BJ (cell line): Measurements from ENCODE around the gene ENPEP. TPM values are rescaled to one million over a fixed set of nuclear protein-coding genes. Genes with fewer than 3 reads are reported as not detected.

Experiments
- CTCF ChIA-PET: fragments of 350-600 bp; formaldehyde crosslinking; extraction: SDS; loops from one replicate; lab custom pipeline; 2021; ENCODE audit warnings: antibody characterized with exemption, inconsistent platforms; lab: Yijun Ruan, JAX
- POLR2A ChIA-PET: fragments of 300-600 bp; sonication (Branson Sonifier 250); formaldehyde crosslinking; extraction: SDS; loops from one replicate; lab custom pipeline; 2021; ENCODE audit warnings: antibody characterized with exemption; lab: Charles Lee
- DNase-seq: peaks from one replicate; pipeline ENCODE4 v3.0.0-alpha.2; 2011; ENCODE audit warnings: low read depth
- H3K27me3 ChIP-seq: 2 replicates; pipeline ENCODE4 v1.6.0; 2011; ENCODE audit warnings: low read length; ENCODE audit not compliant: control insufficient read depth, insufficient read depth
- H3K36me3 ChIP-seq: 2 replicates; pipeline ENCODE4 v1.5.1; 2011; ENCODE audit warnings: low read length; ENCODE audit not compliant: control insufficient read depth, insufficient read depth
- H3K4me3 ChIP-seq: 2 replicates; pipeline ENCODE4 v1.5.1; 2011; ENCODE audit warnings: low read depth, mild to moderate bottlenecking, control low read depth, low read length
- polyA plus RNA-seq: library from polyadenylated mRNA; depleted of rRNA; stranded (reverse); fragments of >200 nt; gene quantifications from 2 replicates; pipeline ENCODE4 v1.2.3, GENCODE V29; 2011
- TF ChIP-seq, protein P1 (sequence below): IDR thresholded peaks from 2 replicates; pipeline ENCODE4 v1.5.1; 2011; ENCODE audit warnings: low read depth, mild to moderate bottlenecking, control low read depth, inconsistent platforms, low read length, moderate library complexity; ENCODE audit not compliant: insufficient read depth

Gene ENPEP
- polyA plus RNA-seq, 1 experiment = 0.40 TPM

DNA sequence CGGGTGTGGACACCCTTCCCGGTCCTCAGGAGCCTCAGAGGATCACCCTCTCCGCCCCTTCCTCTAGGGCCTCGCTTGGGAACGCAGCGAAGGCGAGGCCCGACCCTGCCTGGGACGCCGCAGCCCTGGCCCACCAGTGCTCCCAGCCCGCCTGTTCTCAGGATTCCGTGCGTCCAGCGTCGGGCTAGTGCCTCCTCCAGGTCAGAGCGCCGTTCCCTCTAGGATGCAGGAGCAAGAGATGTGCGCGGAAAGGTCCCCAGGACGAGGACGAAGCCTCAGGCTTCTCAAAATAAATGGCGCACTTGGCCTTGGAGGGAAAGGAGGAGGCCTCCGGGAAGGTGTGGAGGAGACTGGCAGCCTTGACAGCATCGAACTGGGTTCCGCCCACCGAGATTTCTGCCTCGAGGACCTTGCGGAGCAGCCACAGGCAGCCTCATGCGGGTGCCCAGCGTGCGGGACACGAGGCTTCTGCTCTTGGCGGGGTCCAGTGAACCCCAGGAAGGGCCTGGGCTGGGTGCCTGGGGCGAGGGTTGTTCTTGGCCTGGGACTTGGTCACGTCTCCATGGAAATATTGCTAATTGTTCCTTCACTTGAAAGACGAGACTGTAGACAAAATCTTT lies 111.8 kb downstream of the ENPEP start:
- H3K27me3 ChIP-seq = no peaks in the 10 kb centered on the region
- no peaks in the 10 kb centered on the region for H3K36me3 ChIP-seq
- DNase-seq = no peak
- ChIA-PET POLR2A (no interaction called here), CTCF (interaction anchor here (0.6 to 1.1 kb wide), 2 partner anchors 8 to 191 kb away, joined by 3 read pairs; no protein-coding TSS in a partner anchor)
- TF ChIP-seq, protein P1, sequence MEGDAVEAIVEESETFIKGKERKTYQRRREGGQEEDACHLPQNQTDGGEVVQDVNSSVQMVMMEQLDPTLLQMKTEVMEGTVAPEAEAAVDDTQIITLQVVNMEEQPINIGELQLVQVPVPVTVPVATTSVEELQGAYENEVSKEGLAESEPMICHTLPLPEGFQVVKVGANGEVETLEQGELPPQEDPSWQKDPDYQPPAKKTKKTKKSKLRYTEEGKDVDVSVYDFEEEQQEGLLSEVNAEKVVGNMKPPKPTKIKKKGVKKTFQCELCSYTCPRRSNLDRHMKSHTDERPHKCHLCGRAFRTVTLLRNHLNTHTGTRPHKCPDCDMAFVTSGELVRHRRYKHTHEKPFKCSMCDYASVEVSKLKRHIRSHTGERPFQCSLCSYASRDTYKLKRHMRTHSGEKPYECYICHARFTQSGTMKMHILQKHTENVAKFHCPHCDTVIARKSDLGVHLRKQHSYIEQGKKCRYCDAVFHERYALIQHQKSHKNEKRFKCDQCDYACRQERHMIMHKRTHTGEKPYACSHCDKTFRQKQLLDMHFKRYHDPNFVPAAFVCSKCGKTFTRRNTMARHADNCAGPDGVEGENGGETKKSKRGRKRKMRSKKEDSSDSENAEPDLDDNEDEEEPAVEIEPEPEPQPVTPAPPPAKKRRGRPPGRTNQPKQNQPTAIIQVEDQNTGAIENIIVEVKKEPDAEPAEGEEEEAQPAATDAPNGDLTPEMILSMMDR = no peak
- H3K4me3 ChIP-seq = no peak overlapping the region

DNA sequence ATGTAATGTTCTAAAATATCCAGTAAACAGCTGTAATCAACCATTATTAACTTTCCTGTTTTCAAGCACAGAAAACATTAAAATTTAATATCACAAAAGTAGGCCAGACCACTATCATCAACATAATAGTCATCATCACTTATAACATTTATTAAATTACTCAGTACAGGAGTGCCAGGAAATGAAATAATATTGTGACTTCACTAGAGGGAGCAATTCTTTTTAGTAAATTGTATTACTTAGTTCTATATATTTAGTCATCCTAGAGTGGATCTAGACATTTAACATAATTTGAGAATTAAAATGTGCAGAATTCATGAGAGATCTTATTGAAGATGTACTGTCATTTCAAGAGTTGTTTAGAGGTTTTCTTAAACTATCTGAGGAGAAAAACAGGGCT lies 113.3 kb downstream of the ENPEP start:
- H3K4me3 ChIP-seq = no peak overlapping the region
- DNase-seq = no peak
- TF ChIP-seq, protein P1 = 0 out of 2 replicates have a peak, but pooled peaks have one; percentile 5
- CTCF ChIA-PET = interaction anchor here (1.7 kb wide), 1 partner anchor 32 kb away, joined by 4 read pairs; no protein-coding TSS in a partner anchor
- H3K27me3 ChIP-seq = no peaks in the 10 kb centered on the region
- H3K36me3 ChIP-seq = no peaks in the 10 kb centered on the region
- POLR2A ChIA-PET = no interaction called here

DNA sequence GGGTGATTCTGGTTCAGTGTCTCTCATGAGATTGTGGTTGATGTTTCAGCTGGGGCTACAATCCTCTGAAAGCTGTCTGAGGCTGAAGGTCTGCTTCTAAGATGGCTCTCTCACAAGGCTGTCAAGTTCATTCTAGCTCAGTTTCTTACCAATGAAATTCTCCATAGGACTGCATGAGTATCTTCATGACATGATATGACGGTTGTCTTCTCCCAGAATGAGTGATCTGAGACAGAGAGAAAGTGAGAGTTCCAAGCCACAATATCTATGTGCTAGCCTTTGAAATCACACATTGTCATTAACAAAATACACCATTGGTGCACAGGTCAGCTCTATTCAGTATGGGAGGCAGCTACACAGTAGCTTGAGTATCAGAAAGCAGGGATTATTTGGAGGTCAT lies 119.6 kb downstream of the ENPEP start:
- ChIA-PET POLR2A (no interaction called here), CTCF (interaction anchor here (1.0 kb wide), 1 partner anchor 9 kb away, joined by 3 read pairs; no protein-coding TSS in a partner anchor)

DNA sequence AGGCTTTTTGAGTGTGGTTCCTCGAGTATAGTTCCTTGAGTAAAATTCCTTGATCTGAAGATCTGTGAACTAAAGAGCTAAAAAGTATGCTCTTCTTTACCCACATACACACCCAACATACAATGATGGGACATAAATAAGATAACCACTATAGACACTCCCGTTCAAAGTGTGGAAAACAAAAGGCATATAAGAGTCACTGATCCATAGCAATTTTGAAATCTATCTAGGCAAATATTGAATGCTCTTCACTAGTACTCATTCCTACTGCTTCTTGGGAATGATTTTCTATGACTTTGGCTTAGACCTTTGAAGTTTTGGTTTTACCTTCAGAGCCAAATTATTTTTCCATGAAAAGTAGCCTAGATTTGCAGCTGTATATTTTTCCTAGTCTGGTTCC lies 120.5 kb downstream of the ENPEP start:
- Histone ChIP-seq H3K36me3 (no peaks in the 10 kb centered on the region), H3K4me3 (no peak overlapping the region), H3K27me3 (no peaks in the 10 kb centered on the region)
- CTCF ChIA-PET = interaction anchor here (1.0 kb wide), 1 partner anchor 9 kb away, joined by 3 read pairs; no protein-coding TSS in a partner anchor
- no peak for DNase-seq
- TF ChIP-seq, protein P1 = no peak
- POLR2A ChIA-PET = no interaction called here

More for the DNA sequence above, 119.6 kb downstream of the ENPEP start:
- H3K36me3 ChIP-seq = no peaks in the 10 kb centered on the region
- H3K27me3 ChIP-seq = no peaks in the 10 kb centered on the region
- TF ChIP-seq, protein P1 = no peak
- no peak for DNase-seq
- no peak overlapping the region for H3K4me3 ChIP-seq

DNA sequence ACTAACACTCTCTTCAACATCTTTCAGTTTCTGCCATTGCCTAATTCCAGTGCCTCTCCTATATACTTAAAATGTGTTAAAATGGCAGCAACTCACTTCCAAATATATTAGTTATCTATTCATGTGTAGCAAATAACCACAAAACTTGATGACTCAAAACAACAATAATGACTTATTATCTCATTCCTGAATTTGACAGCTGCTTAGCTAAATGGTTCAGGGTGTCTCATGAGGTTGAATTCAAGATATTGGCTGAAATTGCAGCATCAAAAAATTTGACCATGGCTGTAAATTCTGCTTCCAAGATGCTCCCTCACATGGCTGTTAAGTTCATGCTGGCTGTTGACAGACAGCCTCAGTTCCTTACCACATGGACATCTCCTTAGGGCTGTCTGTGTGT lies 121.6 kb downstream of the ENPEP start:
- TF ChIP-seq, protein P1 = no peak
- POLR2A ChIA-PET = no interaction called here
- no peaks in the 10 kb centered on the region for H3K27me3 ChIP-seq
- H3K4me3 ChIP-seq = no peak overlapping the region
- CTCF ChIA-PET = no interaction called here
- H3K36me3 ChIP-seq = no peaks in the 10 kb centered on the region
- DNase-seq = no peak
